Smooth muscle cell (in vitro differentiated cells): ENCODE data around the gene FRY. TPM values are rescaled to one million over a fixed set of nuclear protein-coding genes. Genes with fewer than 3 reads are reported as not detected.

Experiments used
- DNase-seq: peaks from one replicate; lab custom pipeline; 2025; ENCODE audit not compliant: unreplicated experiment; lab: John Stamatoyannopoulos, UW
- H2AFZ ChIP-seq: fragments of 200-600 bp; sonication (generic); 2 replicates; pipeline ENCODE4 v1.6.0; 2016; ENCODE audit warnings: antibody characterized with exemption, low read depth, mild to moderate bottlenecking
- H3F3A ChIP-seq: fragments of 200-600 bp; sonication (generic); 2 replicates; pipeline ENCODE4 v1.6.0; 2017; ENCODE audit warnings: antibody characterized with exemption, low read depth
- H3K27ac ChIP-seq: fragments of 200-600 bp; sonication (generic); 2 replicates; pipeline ENCODE4 v1.5.1; 2016; ENCODE audit warnings: low read depth, mild to moderate bottlenecking
- H3K27me3 ChIP-seq: fragments of 200-600 bp; sonication (generic); 2 replicates; pipeline ENCODE4 v1.6.1; 2016; ENCODE audit warnings: low read depth, mild to moderate bottlenecking
- H3K36me3 ChIP-seq: fragments of 200-600 bp; sonication (generic); 2 replicates; pipeline ENCODE4 v1.5.1; 2016; ENCODE audit warnings: low read depth
- H3K4me1 ChIP-seq: fragments of 200-600 bp; sonication (generic); 2 replicates; pipeline ENCODE4 v1.5.1; 2016; ENCODE audit warnings: low read depth
- H3K4me2 ChIP-seq: fragments of 200-600 bp; sonication (generic); 2 replicates; pipeline ENCODE4 v1.6.0; 2016; ENCODE audit warnings: mild to moderate bottlenecking
- H3K4me3 ChIP-seq: fragments of 200-600 bp; sonication (generic); 2 replicates; pipeline ENCODE4 v1.5.1; 2016; ENCODE audit warnings: mild to moderate bottlenecking
- H3K79me2 ChIP-seq: fragments of 200-600 bp; sonication (generic); 2 replicates; pipeline ENCODE4 v1.6.0; 2016; ENCODE audit warnings: low read depth, mild to moderate bottlenecking
- H3K9ac ChIP-seq: fragments of 200-600 bp; sonication (generic); 2 replicates; pipeline ENCODE4 v1.6.0; 2016; ENCODE audit warnings: low read depth
- H3K9me3 ChIP-seq: fragments of 200-600 bp; sonication (generic); replicated peaks from 2 replicates; pipeline ENCODE4 v1.5.1; 2016; ENCODE audit warnings: low read depth
- H4K20me1 ChIP-seq: fragments of 200-600 bp; sonication (generic); 2 replicates; pipeline ENCODE4 v1.6.0; 2016; ENCODE audit warnings: low read depth
- WGBS: methylation state at CpG from one replicate; pipeline ENCODE4 v1.1.7; 2016; ENCODE audit warnings: low lambda C conversion rate; 5-methylcytosine and 5-hydroxymethylcytosine counted together
- polyA plus RNA-seq: library from polyadenylated mRNA; unstranded; fragments of >200 nt; fragmentation: Nextera tagmentation; extraction: Ambion mirVana; gene quantifications from 2 replicates; pipeline ENCODE4 v1.2.1, GENCODE V29; 2016
- total RNA-seq: library from RNA; depleted of rRNA; stranded (reverse); fragments of >200 nt; gene quantifications from 2 replicates; pipeline ENCODE4 v1.2.3, GENCODE V29; 2014
- TF ChIP-seq, protein P1 (sequence below): fragments of 200-600 bp; sonication (generic); IDR thresholded peaks from 2 replicates; pipeline ENCODE4 v1.5.1; 2017; ENCODE audit warnings: borderline replicate concordance, mild to moderate bottlenecking, antibody characterized with exemption; ENCODE audit not compliant: insufficient read depth, poor library complexity, severe bottlenecking

Gene FRY
- total and polyA plus RNA-seq, 2 experiments from 2014 or later, result 1.1 to 3.2 TPM

GRCh38 chr13:32174366-32174765 lies 142.8 kb downstream of the FRY start:
- no peaks in the 10 kb centered on the region for H3K27me3 ChIP-seq
- no peak overlapping the region for H3K9ac ChIP-seq
- no peaks in the 10 kb centered on the region for H4K20me1 ChIP-seq
- no peaks in the 10 kb centered on the region for H3K9me3 ChIP-seq
- H3K4me1 ChIP-seq, result no peaks in the 10 kb centered on the region
- DNase-seq, result no peak
- TF ChIP-seq, protein P1, sequence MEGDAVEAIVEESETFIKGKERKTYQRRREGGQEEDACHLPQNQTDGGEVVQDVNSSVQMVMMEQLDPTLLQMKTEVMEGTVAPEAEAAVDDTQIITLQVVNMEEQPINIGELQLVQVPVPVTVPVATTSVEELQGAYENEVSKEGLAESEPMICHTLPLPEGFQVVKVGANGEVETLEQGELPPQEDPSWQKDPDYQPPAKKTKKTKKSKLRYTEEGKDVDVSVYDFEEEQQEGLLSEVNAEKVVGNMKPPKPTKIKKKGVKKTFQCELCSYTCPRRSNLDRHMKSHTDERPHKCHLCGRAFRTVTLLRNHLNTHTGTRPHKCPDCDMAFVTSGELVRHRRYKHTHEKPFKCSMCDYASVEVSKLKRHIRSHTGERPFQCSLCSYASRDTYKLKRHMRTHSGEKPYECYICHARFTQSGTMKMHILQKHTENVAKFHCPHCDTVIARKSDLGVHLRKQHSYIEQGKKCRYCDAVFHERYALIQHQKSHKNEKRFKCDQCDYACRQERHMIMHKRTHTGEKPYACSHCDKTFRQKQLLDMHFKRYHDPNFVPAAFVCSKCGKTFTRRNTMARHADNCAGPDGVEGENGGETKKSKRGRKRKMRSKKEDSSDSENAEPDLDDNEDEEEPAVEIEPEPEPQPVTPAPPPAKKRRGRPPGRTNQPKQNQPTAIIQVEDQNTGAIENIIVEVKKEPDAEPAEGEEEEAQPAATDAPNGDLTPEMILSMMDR, result no peak
- H3K36me3 ChIP-seq, result no peaks in the 10 kb centered on the region
- WGBS, result 84% methylated on average over 1 of the region's 1 CpG
- no peak overlapping the region for H3K4me3 ChIP-seq
- no peak overlapping the region for H3K4me2 ChIP-seq
- H3K27ac ChIP-seq, result no peak overlapping the region
- H2AFZ ChIP-seq, result no peak overlapping the region
- H3F3A ChIP-seq, result no peaks in the 10 kb centered on the region
- H3K79me2 ChIP-seq, result no peaks in the 10 kb centered on the region

- H3K9me3 ChIP-seq, result no peaks in the 10 kb centered on the region
- H3K4me3 ChIP-seq, result no peak overlapping the region
- TF ChIP-seq, protein P1, result no peak
- H3K36me3 ChIP-seq, result no peaks in the 10 kb centered on the region
- no peak overlapping the region for H2AFZ ChIP-seq
- H3K4me1 ChIP-seq, result no peaks in the 10 kb centered on the region
- no peaks in the 10 kb centered on the region for H4K20me1 ChIP-seq
- H3K27me3 ChIP-seq, result no peaks in the 10 kb centered on the region
- H3K9ac ChIP-seq, result no peak overlapping the region
- no peak for DNase-seq
- WGBS, result 47% methylated on average over 6 of the region's 6 CpGs
- no peak overlapping the region for H3K27ac ChIP-seq
- H3K4me2 ChIP-seq, result no peak overlapping the region
- no peaks in the 10 kb centered on the region for H3K79me2 ChIP-seq
- H3F3A ChIP-seq, result no peaks in the 10 kb centered on the region
Measured at GRCh38 chr13:32175307-32175706, 143.7 kb downstream of the FRY start.

GRCh38 chr13:32175943-32176342 lies 144.4 kb downstream of the FRY start:
- no peak overlapping the region for H3K4me3 ChIP-seq
- H3K79me2 ChIP-seq, result no peaks in the 10 kb centered on the region
- no peak overlapping the region for H3K4me2 ChIP-seq
- no peak for DNase-seq
- no peaks in the 10 kb centered on the region for H3K36me3 ChIP-seq
- TF ChIP-seq, protein P1, result no peak
- H2AFZ ChIP-seq, result no peak overlapping the region
- H3F3A ChIP-seq, result no peaks in the 10 kb centered on the region
- no peaks in the 10 kb centered on the region for H4K20me1 ChIP-seq
- 94% methylated on average over 2 of the region's 2 CpGs for WGBS
- H3K27me3 ChIP-seq, result no peaks in the 10 kb centered on the region
- H3K9me3 ChIP-seq, result no peaks in the 10 kb centered on the region
- H3K9ac ChIP-seq, result no peak overlapping the region
- H3K4me1 ChIP-seq, result no peaks in the 10 kb centered on the region
- no peak overlapping the region for H3K27ac ChIP-seq

DNA sequence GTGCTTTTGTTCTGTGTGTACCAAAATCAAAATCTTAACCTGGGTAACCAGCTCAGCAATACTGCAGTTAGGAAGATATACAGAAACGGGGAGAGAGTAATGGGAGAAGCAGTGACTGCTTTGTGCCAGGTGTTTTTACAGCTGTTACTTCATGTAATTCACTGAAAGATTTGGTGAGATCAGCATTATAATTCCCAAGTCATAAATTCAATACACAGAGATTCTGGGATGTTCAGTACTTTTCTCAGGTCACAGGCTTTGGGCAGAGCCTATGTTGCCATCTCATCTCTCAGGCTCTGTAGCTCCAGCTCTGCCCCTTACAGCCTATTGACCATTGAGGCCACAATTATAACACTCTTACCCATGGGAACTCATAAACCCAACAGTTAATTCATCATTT lies 145.1 kb downstream of the FRY start:
- Histone ChIP-seq H3K79me2 (no peaks in the 10 kb centered on the region), H3K4me3 (no peak overlapping the region), H3F3A (no peaks in the 10 kb centered on the region), H3K36me3 (no peaks in the 10 kb centered on the region), H3K27ac (no peak overlapping the region), H3K9me3 (no peaks in the 10 kb centered on the region), H3K4me2 (no peak overlapping the region), H2AFZ (no peak overlapping the region), H4K20me1 (no peaks in the 10 kb centered on the region), H3K9ac (no peak overlapping the region), H3K4me1 (no peaks in the 10 kb centered on the region), H3K27me3 (no peaks in the 10 kb centered on the region)
- 91% methylated on average over 1 of the region's 1 CpG for WGBS
- DNase-seq, result no peak
- TF ChIP-seq, protein P1, result no peak
